Measurements from ENCODE around the gene SLCO2B1. TPM values are rescaled to one million over a fixed set of nuclear protein-coding genes. Genes with fewer than 3 reads are reported as not detected.

Gene SLCO2B1
- total and polyA plus RNA-seq, 2 of the 8 experiments (the other 6 are each of a cell fraction or from before 2014, with no cell fraction given) = 0.03 TPM; not detected in 1

- H3K79me1 ChIP-seq (ENCODE audit: low read depth, low read length) = no peaks in the 10 kb centered on the region
- no peak overlapping the region for H4K91ac ChIP-seq (replicated peaks; ENCODE audit: insufficient read length, low read length)
- POLR2A ChIA-PET (ENCODE audit: partially characterized antibody) = interaction anchor here (1.1 to 1.5 kb wide), 3 partner anchors 64 to 118 kb away, joined by 3 to 4 read pairs (median 3); no protein-coding TSS in a partner anchor
- no peak overlapping the region for H2BK20ac ChIP-seq (ENCODE audit: low read length)
- no peak overlapping the region for H3K14ac ChIP-seq (ENCODE audit: insufficient read length)
- H3K56ac ChIP-seq (replicated peaks; ENCODE audit: insufficient read length, low read depth, low read length) = no peak overlapping the region
- peak overlapping the region; percentile 50; the same call in 1 of the 2 replicates for H2AFZ ChIP-seq (ENCODE audit: low read length)
- no peak overlapping the region for H4K8ac ChIP-seq (ENCODE audit: extremely low read depth, insufficient read depth, low read length)
- H4K5ac ChIP-seq (ENCODE audit: insufficient read length, low read depth, low read length) = no peak overlapping the region
- H3K27ac ChIP-seq (ENCODE audit: low read depth, low read length) = no peak overlapping the region
- no peaks in the 10 kb centered on the region for H3K27me3 ChIP-seq (replicated peaks in 1 of 4; ENCODE audit: control insufficient read depth in 3 of 4, extremely low read depth in 1 of 4, insufficient read depth in 3 of 4, low read length in 3 of 4)
- no peak overlapping the region for H3K4me2 ChIP-seq (ENCODE audit: insufficient read depth in 1 of 2, low read depth in 2 of 2, low read length in 2 of 2)
- CTCF ChIA-PET (ENCODE audit: partially characterized antibody) = interaction anchor here (0.5 to 29.8 kb wide), 56 partner anchors 10 to 512 kb away, joined by 3 to 952 read pairs (median 5); partner anchors contain the start of genes SLCO2B1 and TPBGL
- DNase-seq (ENCODE audit: low read depth in 1 of 2, low spot score in 2 of 2) (peak; percentile 33 to 95), FAIRE-seq (no peak)
- no peak overlapping the region for H2BK5ac ChIP-seq (ENCODE audit: low read depth, low read length)
- peak overlapping the region; percentile 75; the same call in 1 of the 2 replicates for H2BK12ac ChIP-seq (ENCODE audit: low read depth, low read length)
- WGBS, 2 experiments (ENCODE audit: extremely low coverage in 1 of 2, insufficient coverage in 1 of 2, insufficient read length in 1 of 2, insufficient replicate concordance in 2 of 2, low coverage in 1 of 2, low lambda C conversion rate in 2 of 2, missing lambda C conversion rate in 1 of 2) = 43% methylated on average over 22 of the region's 22 CpGs; no CpG with 5 or more reads in 1 of the 2 experiments
- H3K4me3 ChIP-seq (ENCODE audit: extremely low read depth in 1 of 4, insufficient read depth in 2 of 4, low read depth in 3 of 4, low read length in 4 of 4) = no peak overlapping the region
- no peaks in the 10 kb centered on the region for H3K23me2 ChIP-seq (ENCODE audit: low read depth, low read length)
- no peaks in the 10 kb centered on the region for H3K79me2 ChIP-seq (ENCODE audit: control insufficient read depth in 1 of 2, insufficient read depth in 2 of 2, low read length in 2 of 2)
- 0 out of 2 replicates have a peak overlapping the region, but pooled peaks have one; percentile 4 for H3K18ac ChIP-seq (ENCODE audit: extremely low read depth, low read length)
- no peak overlapping the region for H3K9ac ChIP-seq (replicated peaks in 1 of 4; ENCODE audit: extremely low read depth in 1 of 4, low read depth in 3 of 4, low read length in 3 of 4)
- H2AK5ac ChIP-seq (ENCODE audit: low read depth, low read length) = no peak overlapping the region; the same call in 1 of the 2 replicates
- peaks cover 0 to 2% of the 10 kb centered on the region in 2 experiments for H4K20me1 ChIP-seq (replicated peaks in 1 of 2; ENCODE audit: control insufficient read depth in 1 of 2, insufficient read depth in 2 of 2, low read length in 2 of 2)
- H3K36me3 ChIP-seq (ENCODE audit: control insufficient read depth in 2 of 4, insufficient read depth in 4 of 4, low read length in 3 of 4) = no peaks in the 10 kb centered on the region
- no peak overlapping the region for H2BK120ac ChIP-seq (replicated peaks; ENCODE audit: low read depth, low read length)
- no peaks in the 10 kb centered on the region for H3K4me1 ChIP-seq (replicated peaks in 1 of 4; ENCODE audit: control insufficient read depth in 3 of 4, insufficient read depth in 4 of 4, low read length in 3 of 4)
- H3K9me3 ChIP-seq (ENCODE audit: insufficient read depth in 2 of 2, low read depth in 1 of 2, low read length in 1 of 2) = peaks cover 0 to 2% of the 10 kb centered on the region in 2 experiments; a peak in 1 of 4 replicates
- no peak overlapping the region for H3K23ac ChIP-seq (ENCODE audit: insufficient read length)
- H3K4ac ChIP-seq (replicated peaks; ENCODE audit: insufficient read length, low read depth, low read length) = no peak overlapping the region
- no peak overlapping the region for H2BK15ac ChIP-seq (ENCODE audit: low read length)
- TF ChIP-seq FOSL1 (IDR thresholded peaks at IDR 0.05; ENCODE audit: insufficient read depth, low read depth, low read length) = no peak
- no peak for TF ChIP-seq BACH1 (IDR thresholded peaks at IDR 0.05; ENCODE audit: low read length)
- 0 out of 2 replicates have a peak, but pooled peaks have one; percentile 15 for TF ChIP-seq JUN (IDR thresholded peaks at IDR 0.05; ENCODE audit: low read depth, low read length)
- no peak for TF ChIP-seq RXRA (IDR thresholded peaks at IDR 0.05; ENCODE audit: insufficient read depth, low read depth, low read length)
- peak; percentile 97 to 98 (median 98) for TF ChIP-seq CTCF (IDR thresholded peaks at IDR 0.05; ENCODE audit: control extremely low read depth in 1 of 3, insufficient read depth in 1 of 3, low read depth in 1 of 3, low read length in 3 of 3)
- TF ChIP-seq TBP (IDR thresholded peaks at IDR 0.05; ENCODE audit: low read depth, low read length) = no peak
- TF ChIP-seq GTF2F1 (IDR thresholded peaks at IDR 0.05; ENCODE audit: borderline replicate concordance, low read depth, low read length) = no peak
- no peak for TF ChIP-seq TEAD4 (IDR thresholded peaks at IDR 0.05; ENCODE audit: low read depth, low read length)
Measured at GRCh38 chr11:75140269-75141138, 10.4 kb upstream of the SLCO2B1 start.

Measured in H1 (cell line).